Choroid plexus epithelial cell (primary cell): ENCODE data around the gene WBP4.

ENCODE experiments used
- DNase-seq: peaks from one replicate; pipeline ENCODE4 v3.0.0-alpha.2; 2010; ENCODE audit warnings: low read depth
- H3K4me3 ChIP-seq: 2 replicates; pipeline ENCODE4 v1.5.1; 2011; ENCODE audit warnings: low read depth, mild to moderate bottlenecking, control low read depth, low read length, moderate library complexity
- TF ChIP-seq, protein P1 (sequence below): conservative IDR thresholded peaks from 2 replicates; pipeline ENCODE4 v1.5.1; 2011; ENCODE audit warnings: low read depth, mild to moderate bottlenecking, control low read depth, inconsistent platforms, low read length, moderate library complexity

Gene WBP4

DNA sequence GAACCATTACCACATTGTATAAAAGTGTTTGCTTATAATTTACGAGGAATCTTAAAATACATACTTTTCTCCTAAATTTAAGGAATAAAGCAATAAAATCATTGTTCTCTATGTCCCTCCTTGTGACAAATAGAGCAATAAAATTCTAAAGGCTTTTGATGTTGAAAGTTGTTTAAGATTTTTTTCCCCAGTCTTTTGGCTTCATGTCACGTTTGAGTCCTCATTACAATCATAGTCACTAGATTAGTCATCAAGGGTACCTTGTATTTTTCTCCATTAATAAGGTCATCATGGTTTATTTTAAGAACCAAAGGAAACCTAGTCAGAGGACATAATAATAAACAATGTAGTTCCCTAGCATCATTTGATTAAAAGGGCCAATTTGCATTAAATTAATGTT, 3.2 kb downstream of the WBP4 start:
- TF ChIP-seq, protein P1, sequence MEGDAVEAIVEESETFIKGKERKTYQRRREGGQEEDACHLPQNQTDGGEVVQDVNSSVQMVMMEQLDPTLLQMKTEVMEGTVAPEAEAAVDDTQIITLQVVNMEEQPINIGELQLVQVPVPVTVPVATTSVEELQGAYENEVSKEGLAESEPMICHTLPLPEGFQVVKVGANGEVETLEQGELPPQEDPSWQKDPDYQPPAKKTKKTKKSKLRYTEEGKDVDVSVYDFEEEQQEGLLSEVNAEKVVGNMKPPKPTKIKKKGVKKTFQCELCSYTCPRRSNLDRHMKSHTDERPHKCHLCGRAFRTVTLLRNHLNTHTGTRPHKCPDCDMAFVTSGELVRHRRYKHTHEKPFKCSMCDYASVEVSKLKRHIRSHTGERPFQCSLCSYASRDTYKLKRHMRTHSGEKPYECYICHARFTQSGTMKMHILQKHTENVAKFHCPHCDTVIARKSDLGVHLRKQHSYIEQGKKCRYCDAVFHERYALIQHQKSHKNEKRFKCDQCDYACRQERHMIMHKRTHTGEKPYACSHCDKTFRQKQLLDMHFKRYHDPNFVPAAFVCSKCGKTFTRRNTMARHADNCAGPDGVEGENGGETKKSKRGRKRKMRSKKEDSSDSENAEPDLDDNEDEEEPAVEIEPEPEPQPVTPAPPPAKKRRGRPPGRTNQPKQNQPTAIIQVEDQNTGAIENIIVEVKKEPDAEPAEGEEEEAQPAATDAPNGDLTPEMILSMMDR: no peak
- H3K4me3 ChIP-seq: no peak overlapping the region
- DNase-seq: peak; percentile 85

GRCh38 chr13:41065078-41065477, 3.8 kb downstream of the WBP4 start:
- DNase-seq: peak; percentile 91
- no peak overlapping the region for H3K4me3 ChIP-seq
- TF ChIP-seq, protein P1: no peak

DNA sequence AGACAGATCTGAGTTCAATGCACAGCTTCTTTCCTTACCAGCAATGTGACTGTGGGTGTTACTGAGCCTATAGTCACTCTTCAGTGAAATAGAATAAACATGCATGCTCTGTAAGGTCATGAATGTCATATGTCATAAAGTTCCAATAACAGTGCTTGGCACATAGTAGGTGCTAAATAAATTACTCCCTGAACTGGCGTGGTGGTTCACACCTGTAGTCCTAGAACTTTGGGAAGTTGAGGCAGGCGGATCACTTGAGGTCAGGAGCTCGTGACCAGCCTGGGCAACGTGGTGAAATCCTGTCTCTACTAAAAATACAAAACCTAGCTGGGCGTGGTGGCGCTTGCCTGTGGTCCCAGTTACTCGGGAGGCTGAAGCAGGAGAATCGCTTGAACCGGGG, 13.2 kb downstream of the WBP4 start:
- no peak for DNase-seq
- TF ChIP-seq, protein P1: no peak
- no peak overlapping the region for H3K4me3 ChIP-seq

- TF ChIP-seq, protein P1: peak; percentile 67
- H3K4me3 ChIP-seq: no peak overlapping the region
- DNase-seq: peak; percentile 69
Measured at GRCh38 chr13:41075034-41075433, 13.7 kb downstream of the WBP4 start.

- DNase-seq: no peak
- H3K4me3 ChIP-seq: no peak overlapping the region
- TF ChIP-seq, protein P1: no peak
Measured at GRCh38 chr13:41075485-41075884, 14.2 kb downstream of the WBP4 start.

GRCh38 chr13:41077475-41077874, 16.2 kb downstream of the WBP4 start:
- TF ChIP-seq, protein P1: no peak
- no peak overlapping the region for H3K4me3 ChIP-seq

GRCh38 chr13:41079725-41080124, 18.4 kb downstream of the WBP4 start:
- TF ChIP-seq, protein P1: no peak
- DNase-seq: no peak
- no peak overlapping the region for H3K4me3 ChIP-seq

More at GRCh38 chr13:41077475-41077874, 16.2 kb downstream of the WBP4 start:
- DNase-seq: no peak
